RPMI7951 (cell line): Measurements from ENCODE around the gene TPRKB. TPM values are rescaled to one million over a fixed set of nuclear protein-coding genes. Genes with fewer than 3 reads are reported as not detected.
"Not testable (repeated sequence)": the region's sequence is repeated elsewhere in the genome, so short reads cannot be mapped to it uniquely, and the experiment has no call there.

Source experiments
- DNase-seq: peaks from one replicate; pipeline ENCODE4 v3.0.0-alpha.2; 2012; ENCODE audit warnings: low read depth
- total RNA-seq: library from RNA; depleted of rRNA; stranded (reverse); fragments of >200 nt; shearing (Covaris generic); gene quantifications from 2 replicates; pipeline ENCODE4 v1.2.3, GENCODE V29; 2014; rRNA removed

TPRKB gene
- total RNA-seq, 1 experiment from 2014 or later = 179 TPM

DNA sequence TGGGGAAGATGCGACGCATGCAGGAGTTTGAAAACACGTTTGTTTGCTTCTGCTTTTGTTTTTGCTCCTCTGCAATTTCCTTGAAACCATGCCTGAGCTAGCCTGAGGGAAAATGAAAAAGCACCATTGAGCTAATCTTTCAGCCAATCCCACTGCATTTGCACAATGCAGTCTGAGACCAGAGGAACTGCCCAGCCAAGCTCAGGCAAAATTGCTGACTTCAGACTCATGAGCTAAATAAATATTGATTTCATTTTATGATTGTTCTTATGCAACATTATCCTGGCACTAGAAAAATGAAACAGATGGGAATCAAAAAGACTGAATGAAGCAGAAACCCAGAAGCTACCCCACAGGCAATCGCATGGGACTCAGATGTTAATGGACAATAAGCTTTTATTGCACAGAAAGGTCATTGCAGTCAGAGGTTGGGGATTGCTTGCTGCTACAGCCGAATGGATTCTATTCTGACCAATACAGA lies 37.0 kb downstream of the TPRKB start:
- DNase-seq = no peak

GRCh38 chr2:73699437-73699836 lies 37.7 kb downstream of the TPRKB start:
- DNase-seq = no peak

GRCh38 chr2:73698101-73698500 lies 39.0 kb downstream of the TPRKB start:
- no peak for DNase-seq

- DNase-seq = peak; percentile 19
Measured at GRCh38 chr2:73697606-73698005, 39.5 kb downstream of the TPRKB start.

- DNase-seq = not testable (repeated sequence)
Measured at GRCh38 chr2:73696985-73697384, 40.2 kb downstream of the TPRKB start.

DNA sequence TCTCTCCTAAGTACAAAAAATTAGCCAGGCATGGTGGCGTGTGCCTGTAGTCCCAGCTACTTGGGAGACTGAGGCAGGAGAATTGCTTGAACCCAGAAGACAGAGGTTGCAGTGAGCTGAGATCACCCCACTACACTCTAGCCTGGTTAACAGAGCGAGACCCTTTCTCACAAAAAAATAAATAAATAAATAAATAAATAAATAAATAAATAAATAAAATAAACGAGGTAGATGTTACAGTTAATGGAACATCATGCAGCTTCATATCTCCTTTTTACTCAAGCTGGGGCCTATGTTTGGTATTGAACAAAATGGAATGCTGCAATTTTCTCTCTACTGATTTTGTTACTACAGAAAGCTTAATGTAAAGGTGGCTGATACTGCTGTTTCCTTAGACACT lies 40.6 kb downstream of the TPRKB start:
- DNase-seq = not testable (repeated sequence)

DNA sequence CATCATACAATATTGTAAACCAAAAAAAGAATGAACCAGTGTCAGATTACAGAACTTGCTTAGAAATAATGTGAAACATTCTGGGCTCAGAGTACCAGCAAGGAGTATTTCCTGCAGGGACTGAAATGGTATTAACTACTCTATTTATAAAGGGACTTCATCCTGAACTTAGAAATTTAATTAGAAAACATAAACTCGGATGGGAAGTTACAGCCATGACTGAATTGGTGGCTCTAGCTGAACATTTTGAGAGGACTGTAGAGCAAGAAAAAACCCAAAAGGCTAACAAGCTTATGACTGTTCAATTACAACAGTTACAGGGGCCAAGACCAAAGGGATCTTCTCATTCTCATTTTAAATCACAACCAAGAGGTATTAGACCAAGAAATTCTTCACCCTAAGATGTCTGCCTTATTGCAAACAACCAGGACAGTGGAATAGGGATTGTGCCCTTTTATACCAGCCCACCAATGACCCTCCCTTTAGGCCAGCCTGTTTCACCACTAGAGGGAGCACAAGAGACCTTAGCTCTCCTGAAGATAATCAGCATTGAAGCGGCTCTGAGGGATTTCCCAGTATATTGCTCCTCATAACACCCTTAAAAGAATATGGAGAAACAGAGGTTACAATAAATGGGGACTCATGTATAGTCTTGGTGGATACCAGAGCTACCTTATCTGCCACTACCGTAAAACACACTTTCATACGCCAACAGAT lies 46.6 kb downstream of the TPRKB start:
- peak; percentile 41 for DNase-seq

DNA sequence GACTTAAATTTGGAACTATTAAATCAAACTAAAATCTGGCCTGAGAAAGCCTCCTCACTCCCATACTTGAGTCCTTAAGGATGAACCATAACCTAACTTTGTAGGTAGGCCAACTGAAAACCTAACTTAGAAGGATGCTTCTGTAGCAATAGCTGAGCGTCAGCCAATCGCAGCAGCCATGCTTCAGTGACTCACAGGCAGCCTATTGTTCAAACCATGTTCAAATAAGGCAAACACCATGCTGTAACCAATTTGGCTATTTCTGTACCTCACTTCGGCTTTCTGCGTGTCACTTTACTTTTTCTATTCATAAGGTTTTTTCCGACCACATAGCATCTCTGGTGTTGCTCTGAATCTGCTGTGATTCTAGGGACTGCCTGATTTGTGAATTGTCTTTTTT lies 48.7 kb downstream of the TPRKB start:
- not testable (repeated sequence) for DNase-seq

DNA sequence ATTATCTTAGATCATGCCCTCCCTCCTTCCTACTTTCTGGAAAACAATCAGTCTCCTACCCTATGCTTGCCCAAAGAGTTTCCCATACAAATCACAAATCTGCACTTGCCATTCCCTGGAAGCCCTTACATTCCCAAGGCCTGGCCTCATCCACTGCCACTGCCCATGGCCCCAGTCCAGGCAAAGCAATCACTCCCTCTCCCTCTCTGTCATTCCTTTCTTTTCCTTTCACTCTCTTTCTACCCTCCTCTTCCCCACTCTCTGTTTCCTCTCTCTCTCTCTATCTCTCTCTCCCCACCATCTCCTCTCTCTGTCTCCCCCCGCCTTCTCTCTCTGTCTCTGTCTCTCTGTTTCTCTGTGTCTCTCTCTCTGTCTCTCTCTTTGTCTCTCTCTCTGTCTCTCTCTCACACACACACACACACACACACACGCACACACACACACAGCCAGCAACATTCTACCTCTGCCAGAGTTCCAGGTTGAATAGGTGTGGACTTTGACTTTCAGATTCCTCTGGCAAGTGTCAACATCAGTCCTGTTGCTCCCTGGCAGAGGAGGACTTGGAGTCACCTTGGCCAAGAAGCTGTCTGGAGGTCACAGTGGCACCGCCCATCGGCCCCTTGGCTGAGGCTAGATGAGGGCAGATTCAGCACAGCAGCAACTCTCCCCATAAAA lies 51.2 kb downstream of the TPRKB start:
- DNase-seq = no peak

DNA sequence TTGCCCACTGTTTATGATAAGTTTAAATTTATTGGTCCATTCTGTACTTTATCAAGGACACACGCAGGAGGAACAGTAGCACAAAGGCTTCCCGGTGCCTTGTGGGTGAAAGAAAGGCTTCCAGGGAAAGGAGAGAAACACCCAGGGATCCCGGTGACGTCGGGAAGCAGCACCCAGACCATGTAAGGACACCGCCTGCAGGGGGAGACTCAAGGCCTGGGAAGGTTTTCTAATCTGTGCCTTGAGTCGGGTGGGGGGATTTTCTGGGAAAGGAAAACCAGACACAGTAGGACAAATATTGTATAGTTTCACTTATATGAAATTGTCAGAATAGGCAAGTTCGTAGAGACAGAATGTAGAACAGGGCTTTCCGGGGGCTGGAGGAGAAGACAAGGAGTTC lies 52.2 kb downstream of the TPRKB start:
- DNase-seq = not testable (repeated sequence)

DNA sequence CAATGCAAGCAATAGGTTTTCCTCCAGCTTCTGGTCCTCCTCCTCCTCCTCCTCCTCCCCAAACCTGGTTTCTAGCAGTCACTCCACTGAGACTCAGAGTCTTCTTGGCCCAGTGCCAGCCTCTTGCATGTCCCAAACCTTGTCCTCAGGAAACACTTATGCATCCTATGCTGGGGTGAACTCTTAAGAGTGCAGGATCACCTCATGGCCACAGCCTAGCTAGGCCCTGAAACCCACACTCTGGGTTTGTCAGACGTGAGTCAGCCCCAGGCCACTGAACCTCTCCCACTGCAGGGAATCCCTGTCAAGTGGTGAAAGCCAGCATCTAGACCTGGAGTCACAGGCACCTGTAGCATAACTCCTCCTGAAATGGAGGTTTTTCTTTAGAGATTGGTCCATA lies 52.8 kb downstream of the TPRKB start:
- DNase-seq = peak; percentile 3

GRCh38 chr2:73679951-73680571 lies 57.1 kb downstream of the TPRKB start:
- DNase-seq = peak; percentile 37

Other genes with a start within 250 kb of the TPRKB start
- not detected in 2 replicates for gene NAT8, start 94.9 kb downstream of the TPRKB start, total RNA-seq
- 46.5 and 49.3 TPM in 2 replicates for gene DUSP11, start 42.8 kb upstream of the TPRKB start, total RNA-seq
- not detected in 2 replicates for gene C2orf78, start 46.8 kb upstream of the TPRKB start, total RNA-seq
- gene STAMBP, start 91.6 kb upstream of the TPRKB start, total RNA-seq = 39.6 and 50.2 TPM in 2 replicates
- 2.0 and 2.9 TPM in 2 replicates for gene ACTG2, start 155.7 kb upstream of the TPRKB start, total RNA-seq
- gene DGUOK, start 189.5 kb upstream of the TPRKB start, total RNA-seq = 161 and 169 TPM in 2 replicates
- gene TET3, start 247.6 kb upstream of the TPRKB start, total RNA-seq = 3.4 and 3.6 TPM in 2 replicates